Activated CD4-positive, alpha-beta T cell treated with anti-CD3 and anti-CD28 coated beads, Interleukin-2, amount 50 U/mL, for 16 hours (primary cell): ENCODE measurements around the gene AOX1.
A peak's percentile ranks its signal among the peaks of the same experiment; 100 is the strongest.
"Not testable (repeated sequence)": the region's sequence is repeated elsewhere in the genome, so short reads cannot be mapped to it uniquely, and the experiment has no call there.

Experiments used
- DNase-seq: peaks from one replicate; pipeline ENCODE4 v3.0.0-alpha.2; 2020

AOX1 gene

GRCh38 chr2:200585730-200586643 is at the start of gene AOX1:
AOX1 (plus strand) TSS chr2:200586014; CDS start chr2:200586109, 95 bp downstream.
- DNase-seq, result peak; percentile 6

GRCh38 chr2:200538139-200538538 is 47.7 kb upstream of the AOX1 start:
- no peak for DNase-seq

GRCh38 chr2:200540793-200541192 is 45.0 kb upstream of the AOX1 start:
- DNase-seq, result no peak

- not testable (repeated sequence) for DNase-seq
These were observed 19.2 kb upstream of the AOX1 start for GRCh38 chr2:200566596-200566995.

GRCh38 chr2:200567932-200568331 is 17.9 kb upstream of the AOX1 start:
- DNase-seq, result no peak

GRCh38 chr2:200575957-200576356 is 9.9 kb upstream of the AOX1 start:
- no peak for DNase-seq

GRCh38 chr2:200577027-200577426 is 8.8 kb upstream of the AOX1 start:
- DNase-seq, result no peak

GRCh38 chr2:200578778-200579177 is 7.0 kb upstream of the AOX1 start:
- DNase-seq, result peak; percentile 35

GRCh38 chr2:200584639-200585038 is 1.2 kb upstream of the AOX1 start:
- no peak for DNase-seq

GRCh38 chr2:200585340-200585729 is 479 bp upstream of the AOX1 start:
- DNase-seq, result no peak

- DNase-seq, result no peak
These were observed 796 bp downstream of the AOX1 start for GRCh38 chr2:200586644-200586975.

GRCh38 chr2:200587007-200587616 is 1.3 kb downstream of the AOX1 start:
- no peak for DNase-seq

GRCh38 chr2:200588076-200588678 is 2.4 kb downstream of the AOX1 start:
- no peak for DNase-seq

GRCh38 chr2:200590090-200590489 is 4.3 kb downstream of the AOX1 start:
- no peak for DNase-seq

GRCh38 chr2:200591308-200591707 is 5.5 kb downstream of the AOX1 start:
- DNase-seq, result no peak

- no peak for DNase-seq
These were observed 6.7 kb downstream of the AOX1 start for GRCh38 chr2:200592406-200593075.

- no peak for DNase-seq
These were observed 8.1 kb downstream of the AOX1 start for GRCh38 chr2:200593905-200594304.

GRCh38 chr2:200595913-200596312 is 10.1 kb downstream of the AOX1 start:
- no peak for DNase-seq

GRCh38 chr2:200596774-200597570 is 11.2 kb downstream of the AOX1 start:
- DNase-seq, result no peak

GRCh38 chr2:200599206-200599605 is 13.4 kb downstream of the AOX1 start:
- DNase-seq, result no peak

- no peak for DNase-seq
These were observed 14.9 kb downstream of the AOX1 start for GRCh38 chr2:200600549-200601225.

GRCh38 chr2:200602584-200602983 is 16.8 kb downstream of the AOX1 start:
- DNase-seq, result no peak
